Tibial nerve (tissue), 4 donors: ENCODE measurements around the gene SLCO3A1.

Experiments
- EP300 ChIP-seq, 2 donors: sonication (generic); formaldehyde crosslinking; IDR thresholded peaks; one replicate each; pipeline ENCODE4 v1.6.1; 2017; ENCODE audit warnings: antibody characterized with exemption in 2 of 2, mild to moderate bottlenecking in 1 of 2
- POLR2A ChIP-seq, 2 donors: fragments of 450-650 bp; IDR thresholded peaks; one replicate each; pipeline ENCODE4 v1.6.1; 2017; ENCODE audit warnings: antibody characterized with exemption in 2 of 2, mild to moderate bottlenecking in 2 of 2, moderate library complexity in 2 of 2
- TF ChIP-seq, protein P1 (sequence below), 5 experiments: fragments of 200-600 bp in 3 of 5; fragments of 450-650 bp in 2 of 5; sonication (generic) in 3 of 5; IDR thresholded peaks; one replicate each; pipeline ENCODE4 v1.5.1; 2016 to 2019; ENCODE audit warnings: antibody characterized with exemption in 5 of 5, mild to moderate bottlenecking in 3 of 5, moderate library complexity in 2 of 5

- TF ChIP-seq, protein P1, sequence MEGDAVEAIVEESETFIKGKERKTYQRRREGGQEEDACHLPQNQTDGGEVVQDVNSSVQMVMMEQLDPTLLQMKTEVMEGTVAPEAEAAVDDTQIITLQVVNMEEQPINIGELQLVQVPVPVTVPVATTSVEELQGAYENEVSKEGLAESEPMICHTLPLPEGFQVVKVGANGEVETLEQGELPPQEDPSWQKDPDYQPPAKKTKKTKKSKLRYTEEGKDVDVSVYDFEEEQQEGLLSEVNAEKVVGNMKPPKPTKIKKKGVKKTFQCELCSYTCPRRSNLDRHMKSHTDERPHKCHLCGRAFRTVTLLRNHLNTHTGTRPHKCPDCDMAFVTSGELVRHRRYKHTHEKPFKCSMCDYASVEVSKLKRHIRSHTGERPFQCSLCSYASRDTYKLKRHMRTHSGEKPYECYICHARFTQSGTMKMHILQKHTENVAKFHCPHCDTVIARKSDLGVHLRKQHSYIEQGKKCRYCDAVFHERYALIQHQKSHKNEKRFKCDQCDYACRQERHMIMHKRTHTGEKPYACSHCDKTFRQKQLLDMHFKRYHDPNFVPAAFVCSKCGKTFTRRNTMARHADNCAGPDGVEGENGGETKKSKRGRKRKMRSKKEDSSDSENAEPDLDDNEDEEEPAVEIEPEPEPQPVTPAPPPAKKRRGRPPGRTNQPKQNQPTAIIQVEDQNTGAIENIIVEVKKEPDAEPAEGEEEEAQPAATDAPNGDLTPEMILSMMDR (IDR thresholded peaks at IDR 0.05) = no peak
- TF ChIP-seq EP300 (IDR thresholded peaks at IDR 0.05) (no peak), POLR2A (IDR thresholded peaks at IDR 0.05) (no peak)
These were observed 330.6 kb downstream of the SLCO3A1 start for GRCh38 chr15:92184142-92184541.
